ENCODE results near the gene ZNF90. TPM values are rescaled to one million over a fixed set of nuclear protein-coding genes. Genes with fewer than 3 reads are reported as not detected.
A peak's percentile ranks its signal among the peaks of the same experiment; 100 is the strongest.
"Not testable (repeated sequence)": the region's sequence is repeated elsewhere in the genome, so short reads cannot be mapped to it uniquely, and the experiment has no call there.

Gene ZNF90
- total RNA-seq, 1 experiment from 2014 or later = 88.7 TPM

DNA sequence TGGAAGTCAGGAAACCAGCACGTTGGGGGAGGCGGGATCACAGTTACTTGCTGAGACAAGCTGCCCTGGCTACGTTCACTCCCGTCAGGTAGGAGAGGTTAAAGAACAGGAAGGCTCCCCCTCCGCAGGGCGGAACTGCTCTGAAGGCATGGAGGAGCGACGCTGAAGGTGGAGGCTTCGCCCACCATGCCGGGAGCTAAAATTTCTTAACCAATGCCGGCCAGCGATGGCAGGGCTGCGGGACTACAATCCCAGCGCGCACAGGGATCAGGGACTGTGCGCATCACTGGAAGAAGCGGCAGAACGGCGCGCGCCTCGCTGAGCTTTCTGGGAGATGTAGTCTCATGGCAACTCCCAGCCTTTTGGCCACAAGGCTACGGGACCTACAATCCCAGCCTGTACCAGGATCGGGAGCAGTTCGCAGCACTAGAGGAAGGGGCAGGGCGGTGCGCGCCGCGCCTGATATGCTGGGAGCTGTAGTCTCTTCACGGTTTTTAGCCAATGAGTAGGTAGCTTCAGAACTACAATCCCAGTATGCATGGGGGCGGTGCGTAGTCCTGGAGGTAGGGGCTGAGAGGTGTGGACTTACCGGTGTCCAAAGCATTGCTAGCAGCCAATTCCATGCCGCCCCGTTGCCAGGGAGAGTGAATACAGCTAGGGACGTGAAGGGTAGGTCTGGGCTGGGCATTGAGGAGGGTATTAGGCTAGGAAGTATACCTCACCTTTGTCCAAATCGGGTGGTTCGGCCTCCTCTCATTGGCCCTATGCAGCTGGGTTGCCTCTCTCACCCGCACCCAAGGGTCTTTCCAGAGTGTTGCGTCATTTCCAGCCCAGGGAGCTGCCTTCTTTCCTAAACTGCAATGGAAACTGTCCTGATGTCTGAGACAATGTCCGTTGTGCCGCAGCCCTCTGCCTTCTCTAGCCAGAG lies 25.7 kb upstream of the ZNF90 start:
- H3K23me2 ChIP-seq (ENCODE audit: insufficient read length, low read depth, low read length, poor library complexity, severe bottlenecking) = peaks cover 5% of the 10 kb centered on the region
- no peak overlapping the region for H4K91ac ChIP-seq (ENCODE audit: insufficient read length, low read depth, low read length)
- H3K9me3 Mint-ChIP-seq = peaks cover 4% of the 10 kb centered on the region in 2 experiments; a peak in 3 of 5 replicates
- H2AK5ac ChIP-seq (ENCODE audit: insufficient read length, low read length) = no peak overlapping the region
- H3K56ac ChIP-seq (ENCODE audit: insufficient read length, low read depth, low read length) = no peak overlapping the region
- H3K9ac ChIP-seq (ENCODE audit: extremely low read depth, insufficient read length, low read length) = peak overlapping the region; percentile 55
- no peak overlapping the region for H2AFZ ChIP-seq (ENCODE audit: low read length)
- no peaks in the 10 kb centered on the region for H3K79me1 ChIP-seq (ENCODE audit: insufficient read depth, low read depth, low read length, poor library complexity, severe bottlenecking)
- H2BK15ac ChIP-seq (ENCODE audit: low read depth, low read length) = no peak overlapping the region
- TF ChIP-seq, protein P1, sequence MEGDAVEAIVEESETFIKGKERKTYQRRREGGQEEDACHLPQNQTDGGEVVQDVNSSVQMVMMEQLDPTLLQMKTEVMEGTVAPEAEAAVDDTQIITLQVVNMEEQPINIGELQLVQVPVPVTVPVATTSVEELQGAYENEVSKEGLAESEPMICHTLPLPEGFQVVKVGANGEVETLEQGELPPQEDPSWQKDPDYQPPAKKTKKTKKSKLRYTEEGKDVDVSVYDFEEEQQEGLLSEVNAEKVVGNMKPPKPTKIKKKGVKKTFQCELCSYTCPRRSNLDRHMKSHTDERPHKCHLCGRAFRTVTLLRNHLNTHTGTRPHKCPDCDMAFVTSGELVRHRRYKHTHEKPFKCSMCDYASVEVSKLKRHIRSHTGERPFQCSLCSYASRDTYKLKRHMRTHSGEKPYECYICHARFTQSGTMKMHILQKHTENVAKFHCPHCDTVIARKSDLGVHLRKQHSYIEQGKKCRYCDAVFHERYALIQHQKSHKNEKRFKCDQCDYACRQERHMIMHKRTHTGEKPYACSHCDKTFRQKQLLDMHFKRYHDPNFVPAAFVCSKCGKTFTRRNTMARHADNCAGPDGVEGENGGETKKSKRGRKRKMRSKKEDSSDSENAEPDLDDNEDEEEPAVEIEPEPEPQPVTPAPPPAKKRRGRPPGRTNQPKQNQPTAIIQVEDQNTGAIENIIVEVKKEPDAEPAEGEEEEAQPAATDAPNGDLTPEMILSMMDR (conservative IDR thresholded peaks at IDR 0.05) = 0 out of 3 replicates have a peak, but pooled peaks have one; percentile 16
- no peak overlapping the region for H2BK20ac ChIP-seq (ENCODE audit: low read depth, low read length, poor library complexity, severe bottlenecking)
- H3K9me3 ChIP-seq (ENCODE audit: control insufficient read depth, low read depth, low read length) = no peaks in the 10 kb centered on the region
- H3K23ac ChIP-seq (ENCODE audit: insufficient read length, low read depth, low read length) = no peak overlapping the region
- H2BK120ac ChIP-seq (ENCODE audit: low read depth, low read length, poor library complexity, severe bottlenecking) = no peak overlapping the region
- peak overlapping the region; percentile 47 for H2BK5ac ChIP-seq (ENCODE audit: insufficient read length, low read length)
- H3K79me2 ChIP-seq (ENCODE audit: insufficient read depth, low read length) = no peaks in the 10 kb centered on the region
- H3K27me3 Mint-ChIP-seq (ENCODE audit: low read depth) = no peaks in the 10 kb centered on the region
- H4K8ac ChIP-seq (replicated peaks; ENCODE audit: insufficient read length, low read depth, low read length) = no peak overlapping the region
- peak overlapping the region; percentile 98 to 99 (median 98) for H3K27ac Mint-ChIP-seq
- H2BK12ac ChIP-seq (ENCODE audit: insufficient read length, low read depth, low read length) = no peak overlapping the region
- H3K4ac ChIP-seq (ENCODE audit: low read depth, low read length) = no peak overlapping the region
- no CpG with 5 or more reads among the region's 43 CpGs for WGBS (ENCODE audit: extremely low coverage, insufficient read length, low lambda C conversion rate)
- peak overlapping the region; percentile 69 for H3K14ac ChIP-seq (ENCODE audit: insufficient read depth, low read length)
- H3T11ph ChIP-seq (ENCODE audit: low read length) = no peak overlapping the region
- no peaks in the 10 kb centered on the region for H3K27me3 ChIP-seq (ENCODE audit: insufficient read depth, low read length)
- peak overlapping the region; percentile 82 for H3K4me2 ChIP-seq (ENCODE audit: insufficient read depth, insufficient read length, low read length)
- H3K36me3 Mint-ChIP-seq (ENCODE audit: insufficient read depth in 1 of 3, low read depth in 3 of 3) = no peaks in the 10 kb centered on the region; a peak in 1 of 7 replicates
- H3K18ac ChIP-seq (ENCODE audit: insufficient read length, low read depth, low read length) = peak overlapping the region; percentile 89
- H3K4me1 ChIP-seq (ENCODE audit: insufficient read depth, low read length) = no peaks in the 10 kb centered on the region
- DNase-seq = peak; percentile 100
- no peak overlapping the region for H4K5ac ChIP-seq (ENCODE audit: insufficient read length, low read depth, low read length)
- no peaks in the 10 kb centered on the region for H4K20me1 ChIP-seq (ENCODE audit: control insufficient read depth, insufficient read depth, insufficient read length)
- peak overlapping the region; percentile 90 to 93 for H3K4me3 Mint-ChIP-seq
- H3K4me1 Mint-ChIP-seq = peaks cover 14 to 15% of the 10 kb centered on the region in 2 experiments
- H3K27ac ChIP-seq (ENCODE audit: insufficient read length, low read depth, low read length) = peak overlapping the region; percentile 53

DNA sequence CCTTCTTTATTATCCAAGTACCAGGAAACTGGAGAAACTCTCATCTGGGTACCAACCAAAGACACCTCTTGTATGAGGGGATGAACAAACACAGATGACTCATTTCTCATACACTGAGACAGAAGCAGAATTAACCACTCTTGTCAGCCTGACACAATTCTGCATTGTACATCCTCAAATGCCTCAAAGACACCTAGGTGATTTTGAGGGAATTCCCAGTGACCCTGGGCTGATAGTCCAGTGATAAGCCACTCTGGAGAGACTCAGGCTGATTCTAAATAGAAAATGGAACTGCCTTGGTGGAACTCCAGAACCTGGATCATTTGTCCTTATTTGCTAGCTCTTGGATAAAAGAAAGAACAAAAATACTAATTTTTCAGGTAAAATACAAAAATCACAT lies 19.1 kb upstream of the ZNF90 start:
- H3K27me3 ChIP-seq (ENCODE audit: insufficient read depth, low read length); H3K36me3 Mint-ChIP-seq (ENCODE audit: insufficient read depth in 1 of 3, low read depth in 3 of 3); H3K23me2 ChIP-seq (ENCODE audit: insufficient read length, low read depth, low read length, poor library complexity, severe bottlenecking); H4K5ac ChIP-seq (ENCODE audit: insufficient read length, low read depth, low read length); H3K9me3 Mint-ChIP-seq; H3K27me3 Mint-ChIP-seq (ENCODE audit: low read depth); H2BK120ac ChIP-seq (ENCODE audit: low read depth, low read length, poor library complexity, severe bottlenecking); H3K79me2 ChIP-seq (ENCODE audit: insufficient read depth, low read length); H3K14ac ChIP-seq (ENCODE audit: insufficient read depth, low read length); H2BK12ac ChIP-seq (ENCODE audit: insufficient read length, low read depth, low read length); H2BK5ac ChIP-seq (ENCODE audit: insufficient read length, low read length); H2AK5ac ChIP-seq (ENCODE audit: insufficient read length, low read length); H2BK15ac ChIP-seq (ENCODE audit: low read depth, low read length); H3K79me1 ChIP-seq (ENCODE audit: insufficient read depth, low read depth, low read length, poor library complexity, severe bottlenecking); H3K9me3 ChIP-seq (ENCODE audit: control insufficient read depth, low read depth, low read length); H3K4me1 ChIP-seq (ENCODE audit: insufficient read depth, low read length); H2BK20ac ChIP-seq (ENCODE audit: low read depth, low read length, poor library complexity, severe bottlenecking); H3K4me2 ChIP-seq (ENCODE audit: insufficient read depth, insufficient read length, low read length); DNase-seq; H3K27ac Mint-ChIP-seq; H2AFZ ChIP-seq (ENCODE audit: low read length); H3K9ac ChIP-seq (ENCODE audit: extremely low read depth, insufficient read length, low read length); H3K18ac ChIP-seq (ENCODE audit: insufficient read length, low read depth, low read length); H3K27ac ChIP-seq (ENCODE audit: insufficient read length, low read depth, low read length); H3K56ac ChIP-seq (ENCODE audit: insufficient read length, low read depth, low read length); H3K23ac ChIP-seq (ENCODE audit: insufficient read length, low read depth, low read length); H3T11ph ChIP-seq (ENCODE audit: low read length); H3K4me3 Mint-ChIP-seq; H4K91ac ChIP-seq (ENCODE audit: insufficient read length, low read depth, low read length); H4K8ac ChIP-seq (replicated peaks; ENCODE audit: insufficient read length, low read depth, low read length); H3K4ac ChIP-seq (ENCODE audit: low read depth, low read length); H4K20me1 ChIP-seq (ENCODE audit: control insufficient read depth, insufficient read depth, insufficient read length): not testable (repeated sequence)
- peaks cover 6 to 15% of the 10 kb centered on the region in 2 experiments; a peak in 3 of 4 replicates for H3K4me1 Mint-ChIP-seq

Data from H9 (cell line).